OCI-LY3 (cell line): Measurements from ENCODE around the gene KPNB1.

ENCODE experiments used
- H2AFZ ChIP-seq: fragments of 200-600, 300-600 bp; shearing (Covaris generic); 2 replicates; pipeline ENCODE4 v1.6.0; 2014; ENCODE audit warnings: antibody characterized with exemption, low read depth, low read length
- H3K27ac ChIP-seq: fragments of 200-600, 300-600 bp; sonication (generic); 2 replicates; pipeline ENCODE4 v1.5.1; 2014; ENCODE audit warnings: mild to moderate bottlenecking, low read length, moderate library complexity, mixed read lengths
- H3K27me3 ChIP-seq: fragments of 200-600, 300-600 bp; sonication (generic); 2 replicates; pipeline ENCODE4 v1.6.1; 2014; ENCODE audit warnings: low read depth, low read length, mixed read lengths
- H3K36me3 ChIP-seq: fragments of 200-600, 300-600 bp; sonication (generic); replicated peaks from 2 replicates; pipeline ENCODE3; 2014; ENCODE audit warnings: low read depth, low read length, mixed read lengths
- H3K4me1 ChIP-seq: fragments of 300-600, 200-600 bp; sonication (generic); 2 replicates; pipeline ENCODE4 v1.6.1; 2014; ENCODE audit warnings: low read length, mixed read lengths
- H3K4me2 ChIP-seq: fragments of 200-600, 300-600 bp; sonication (generic); 2 replicates; pipeline ENCODE4 v1.6.1; 2014; ENCODE audit warnings: low read length, mixed read lengths
- H3K4me3 ChIP-seq: fragments of 300-600, 200-600 bp; sonication (generic); 2 replicates; pipeline ENCODE4 v1.5.1; 2014; ENCODE audit warnings: antibody characterized with exemption, mild to moderate bottlenecking, low read length, moderate library complexity
- H3K79me2 ChIP-seq: fragments of 300-600, 200-600 bp; shearing (Covaris generic); 2 replicates; pipeline ENCODE4 v1.6.1; 2014; ENCODE audit warnings: mild to moderate bottlenecking, low read length, mixed read lengths
- H3K9ac ChIP-seq: fragments of 300-600, 200-600 bp; shearing (Covaris generic); 2 replicates; pipeline ENCODE4 v1.6.0; 2014; ENCODE audit warnings: mild to moderate bottlenecking, low read length, moderate library complexity
- H3K9me3 ChIP-seq: fragments of 200-600, 300-600 bp; shearing (Covaris generic); 2 replicates; pipeline ENCODE4 v1.6.1; 2014; ENCODE audit warnings: low read length, mixed read lengths; ENCODE audit not compliant: insufficient read depth
- H4K20me1 ChIP-seq: fragments of 200-600, 300-600 bp; sonication (generic); 2 replicates; pipeline ENCODE4 v1.6.1; 2016; ENCODE audit warnings: low read length, mixed read lengths; ENCODE audit not compliant: insufficient read depth
- CTCF ChIP-seq: fragments of 200-600, 300-600 bp; sonication (generic); IDR thresholded peaks from 2 replicates; pipeline ENCODE4 v1.5.1; 2014; ENCODE audit warnings: antibody characterized with exemption, low read length, low read depth
- EZH2phosphoT487 ChIP-seq: fragments of 200-600 bp; shearing (Covaris generic); IDR thresholded peaks from 2 replicates; pipeline ENCODE4 v1.6.1; 2018; ENCODE audit warnings: antibody characterized with exemption, mixed run types, low read depth

Gene KPNB1

GRCh38 chr17:47701608-47702007 is 51.9 kb downstream of the KPNB1 start:
- Histone ChIP-seq H3K36me3 (no peaks in the 10 kb centered on the region), H3K9me3 (no peaks in the 10 kb centered on the region), H3K4me1 (peaks cover 10% of the 10 kb centered on the region; the same call in 1 of the 2 replicates), H4K20me1 (no peaks in the 10 kb centered on the region), H3K4me2 (no peak overlapping the region), H3K4me3 (no peak overlapping the region), H3K27me3 (peaks cover 41% of the 10 kb centered on the region), H2AFZ (no peak overlapping the region), H3K27ac (no peak overlapping the region), H3K9ac (no peak overlapping the region), H3K79me2 (no peaks in the 10 kb centered on the region)
- TF ChIP-seq CTCF, result no peak
- no peak for TF ChIP-seq EZH2phosphoT487

- Histone ChIP-seq H3K36me3 (no peaks in the 10 kb centered on the region), H3K79me2 (no peaks in the 10 kb centered on the region), H3K4me3 (no peak overlapping the region), H2AFZ (no peak overlapping the region), H3K4me1 (peaks cover 10% of the 10 kb centered on the region; the same call in 1 of the 2 replicates), H3K27ac (no peak overlapping the region), H3K27me3 (peaks cover 49% of the 10 kb centered on the region), H4K20me1 (no peaks in the 10 kb centered on the region), H3K9me3 (no peaks in the 10 kb centered on the region), H3K4me2 (no peak overlapping the region), H3K9ac (no peak overlapping the region)
- TF ChIP-seq CTCF (no peak), EZH2phosphoT487 (no peak)
Observed at GRCh38 chr17:47702391-47702995, 52.8 kb downstream of the KPNB1 start.

GRCh38 chr17:47703191-47703591 is 53.5 kb downstream of the KPNB1 start:
- Histone ChIP-seq H2AFZ (no peak overlapping the region), H3K4me2 (no peak overlapping the region), H3K27ac (no peak overlapping the region), H3K9ac (no peak overlapping the region), H4K20me1 (no peaks in the 10 kb centered on the region), H3K9me3 (no peaks in the 10 kb centered on the region), H3K36me3 (no peaks in the 10 kb centered on the region), H3K27me3 (peaks cover 50% of the 10 kb centered on the region), H3K79me2 (no peaks in the 10 kb centered on the region), H3K4me1 (peaks cover 10% of the 10 kb centered on the region; the same call in 1 of the 2 replicates), H3K4me3 (no peak overlapping the region)
- TF ChIP-seq CTCF, result no peak
- TF ChIP-seq EZH2phosphoT487, result no peak

- peaks cover 10% of the 10 kb centered on the region; the same call in 1 of the 2 replicates for H3K4me1 ChIP-seq
- H3K9ac ChIP-seq, result no peak overlapping the region
- H3K4me3 ChIP-seq, result no peak overlapping the region
- no peak overlapping the region for H2AFZ ChIP-seq
- H3K36me3 ChIP-seq, result no peaks in the 10 kb centered on the region
- no peaks in the 10 kb centered on the region for H3K79me2 ChIP-seq
- no peaks in the 10 kb centered on the region for H3K9me3 ChIP-seq
- no peaks in the 10 kb centered on the region for H4K20me1 ChIP-seq
- TF ChIP-seq EZH2phosphoT487, result no peak
- TF ChIP-seq CTCF, result no peak
- H3K27ac ChIP-seq, result no peak overlapping the region
- H3K4me2 ChIP-seq, result no peak overlapping the region
- H3K27me3 ChIP-seq, result peaks cover 50% of the 10 kb centered on the region
Observed at GRCh38 chr17:47703671-47704070, 54.0 kb downstream of the KPNB1 start.
